Sciatic nerve (tissue), 2 donors: ENCODE data around the gene FOXO3. TPM values are rescaled to one million over a fixed set of nuclear protein-coding genes. Genes with fewer than 3 reads are reported as not detected.

Experiments used
- ATAC-seq: fragments of 200-7000 bp; cut with Tn5 transposase; one replicate; pipeline ENCODE4 v1.9.1; 2020; ENCODE audit warnings: mild to moderate bottlenecking, moderate library complexity
- DNase-seq: peaks from one replicate; pipeline ENCODE4 v3.0.0-alpha.2; 2020; ENCODE audit warnings: low spot score
- intact Hi-C: fragments of 100-400 bp; cut with DNase I; formaldehyde crosslinking; loops from one replicate; pipeline ENCODE4 v1.14.2; 2022
- total RNA-seq: library from RNA; stranded (reverse); fragmentation: NEBNext Ultra II Directional; extraction: Animal tissue kit (Norgen Biotek cat#: 25700); gene quantifications from one replicate; pipeline ENCODE4 v1.2.1, GENCODE V29; 2021
- donor health status: DM: no; HTN: no; CAD: no.
- donor health status: DM: no; HTN: no; CAD: no.

The FOXO3 gene
- total RNA-seq, 1 donor from 2014 or later, result 79.1 TPM

- ATAC-seq, result peak; percentile 44
- no peak for DNase-seq
- intact Hi-C loops, result no loop called here
Measured at GRCh38 chr6:108616544-108616943, 55.8 kb downstream of the FOXO3 start.

- ATAC-seq, result peak; percentile 49
- no peak for DNase-seq
- intact Hi-C loops, result no loop called here
Measured at GRCh38 chr6:108616973-108617372, 56.3 kb downstream of the FOXO3 start.

- DNase-seq, result no peak
- intact Hi-C loops, result no loop called here
- no peak for ATAC-seq
Measured at GRCh38 chr6:108618623-108619152, 58.0 kb downstream of the FOXO3 start.

- DNase-seq (no peak), ATAC-seq (no peak)
- intact Hi-C loops, result no loop called here
Measured at GRCh38 chr6:108619431-108620197, 58.9 kb downstream of the FOXO3 start.

- DNase-seq (no peak), ATAC-seq (no peak)
- intact Hi-C loops, result no loop called here
Measured at GRCh38 chr6:108621117-108621516, 60.4 kb downstream of the FOXO3 start.

- DNase-seq, result no peak
- intact Hi-C loops, result no loop called here
- peak; percentile 87 for ATAC-seq
Measured at GRCh38 chr6:108622641-108623298, 62.1 kb downstream of the FOXO3 start.

GRCh38 chr6:108623995-108624394, 63.3 kb downstream of the FOXO3 start:
- intact Hi-C loops, result no loop called here
- ATAC-seq (no peak), DNase-seq (no peak)

GRCh38 chr6:108625581-108625980, 64.9 kb downstream of the FOXO3 start:
- intact Hi-C loops, result no loop called here
- DNase-seq (no peak), ATAC-seq (no peak)

GRCh38 chr6:108626777-108627176, 66.1 kb downstream of the FOXO3 start:
- ATAC-seq, result no peak
- intact Hi-C loops, result no loop called here
- DNase-seq, result no peak

GRCh38 chr6:108627692-108628550, 67.2 kb downstream of the FOXO3 start:
- DNase-seq, result no peak
- intact Hi-C loops, result no loop called here
- no peak for ATAC-seq

GRCh38 chr6:108630050-108630714, 69.5 kb downstream of the FOXO3 start:
- DNase-seq (no peak), ATAC-seq (no peak)
- intact Hi-C loops, result no loop called here

- no peak for DNase-seq
- ATAC-seq, result no peak
- intact Hi-C loops, result no loop called here
Measured at GRCh38 chr6:108632441-108632840, 71.7 kb downstream of the FOXO3 start.

- intact Hi-C loops, result no loop called here
- ATAC-seq (no peak), DNase-seq (no peak)
Measured at GRCh38 chr6:108633436-108633835, 72.7 kb downstream of the FOXO3 start.

- ATAC-seq, result no peak
- intact Hi-C loops, result no loop called here
- no peak for DNase-seq
Measured at GRCh38 chr6:108635505-108636226, 74.9 kb downstream of the FOXO3 start.

- intact Hi-C loops, result no loop called here
- DNase-seq (no peak), ATAC-seq (no peak)
Measured at GRCh38 chr6:108637963-108638362, 77.2 kb downstream of the FOXO3 start.

GRCh38 chr6:108638993-108639392, 78.3 kb downstream of the FOXO3 start:
- DNase-seq (no peak), ATAC-seq (no peak)

GRCh38 chr6:108640104-108640503, 79.4 kb downstream of the FOXO3 start:
- intact Hi-C loops, result no loop called here
- ATAC-seq (no peak), DNase-seq (no peak)

More at GRCh38 chr6:108638993-108639392, 78.3 kb downstream of the FOXO3 start:
- intact Hi-C loops, result no loop called here

- intact Hi-C loops, result no loop called here
- no peak for ATAC-seq
- DNase-seq, result no peak
Measured at GRCh38 chr6:108643184-108643583, 82.5 kb downstream of the FOXO3 start.
